Activated CD4-positive, alpha-beta T cell treated with anti-CD3 and anti-CD28 coated beads, Interleukin-2, Interleukin-6, amounts not matched to agents 100 ng/mL and 50 ng/mL, durations not matched to agents 16 hours and 8 hours (primary cell): ENCODE results near the gene BEND6.

ENCODE experiments used
- DNase-seq: peaks from one replicate; pipeline ENCODE4 v3.0.0-alpha.2; 2020

Gene BEND6, protein sequence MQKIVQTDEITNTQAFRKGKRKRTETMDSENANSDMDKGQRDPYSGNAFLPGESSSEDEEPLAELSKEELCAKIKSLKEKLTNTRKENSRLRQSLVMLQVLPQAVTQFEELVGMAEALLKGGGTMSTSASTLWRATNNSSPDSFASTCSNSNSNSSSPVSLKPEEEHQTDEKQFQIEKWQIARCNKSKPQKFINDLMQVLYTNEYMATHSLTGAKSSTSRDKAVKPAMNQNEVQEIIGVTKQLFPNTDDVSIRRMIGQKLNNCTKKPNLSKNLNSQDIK

GRCh38 chr6:56954403-56955170 lies at the start of gene BEND6:
Gene BEND6, plus strand, starts transcription at chr6:56955107. Its CDS starts 26,704 bp downstream, at chr6:56981811.
- peak; percentile 47 for DNase-seq

GRCh38 chr6:56905378-56905777 lies 49.5 kb upstream of the BEND6 start:
- no peak for DNase-seq

- no peak for DNase-seq
These were observed 48.2 kb upstream of the BEND6 start for GRCh38 chr6:56906752-56907151.

DNA sequence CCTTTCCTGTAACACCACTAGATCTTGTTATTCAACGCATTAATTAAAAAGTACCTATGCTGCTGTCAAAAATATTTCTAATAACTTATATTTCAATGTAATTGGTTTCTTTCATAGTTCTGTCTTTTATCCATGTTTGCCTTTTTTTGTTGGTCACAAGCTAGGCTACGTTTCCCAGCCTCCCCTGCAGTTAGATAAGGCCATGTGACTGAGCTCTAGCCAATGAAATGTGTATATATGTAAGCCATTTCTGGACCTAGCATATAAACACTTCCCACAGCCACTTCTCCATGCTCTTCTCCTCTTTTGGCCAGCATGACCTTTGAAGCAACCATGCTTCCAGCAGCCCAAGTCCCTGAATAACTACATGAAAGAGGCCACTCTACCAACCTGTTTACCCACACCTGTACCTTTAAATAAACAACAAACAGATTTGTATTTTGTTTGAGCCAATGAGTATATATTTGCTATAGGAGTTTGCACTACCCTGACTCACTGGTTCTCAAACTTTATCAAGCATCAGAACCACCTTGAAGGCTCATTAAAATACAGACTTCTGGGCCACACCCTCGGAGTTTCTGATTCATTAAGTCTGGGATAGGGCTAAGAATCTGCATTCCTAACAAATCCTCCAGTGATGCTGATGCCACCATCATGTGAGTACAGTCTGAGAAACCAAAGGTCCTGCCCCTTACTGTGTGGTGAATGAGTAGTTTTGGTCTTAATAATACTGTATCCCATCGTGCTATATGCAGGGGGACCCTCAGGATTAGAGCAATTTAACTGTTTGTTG lies 45.6 kb upstream of the BEND6 start:
- no peak for DNase-seq

DNA sequence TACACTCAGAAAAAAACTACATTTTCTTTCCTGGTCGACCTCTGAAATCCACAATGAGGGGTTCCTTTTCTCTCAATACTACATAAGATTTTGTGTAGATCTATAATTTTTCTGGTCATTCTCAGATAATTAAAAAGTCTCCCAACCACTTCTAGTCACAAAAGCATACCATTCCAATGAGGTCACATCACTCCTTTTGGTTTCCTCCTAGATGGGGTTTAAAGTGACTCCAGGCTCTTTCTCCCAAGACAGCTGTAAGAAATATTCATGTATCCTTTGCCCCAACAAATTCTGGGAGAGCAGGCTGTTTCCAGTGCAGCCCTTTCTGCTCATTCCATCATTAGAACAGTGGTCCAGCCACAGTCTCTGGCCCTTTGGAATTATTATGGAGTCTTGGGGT lies 43.1 kb upstream of the BEND6 start:
- DNase-seq: no peak

- DNase-seq: no peak
These were observed 41.4 kb upstream of the BEND6 start for GRCh38 chr6:56913285-56914074.

GRCh38 chr6:56914798-56915658 lies 39.9 kb upstream of the BEND6 start:
- DNase-seq: no peak

GRCh38 chr6:56915832-56916231 lies 39.1 kb upstream of the BEND6 start:
- no peak for DNase-seq

- DNase-seq: no peak
These were observed 37.9 kb upstream of the BEND6 start for GRCh38 chr6:56916849-56917551.

DNA sequence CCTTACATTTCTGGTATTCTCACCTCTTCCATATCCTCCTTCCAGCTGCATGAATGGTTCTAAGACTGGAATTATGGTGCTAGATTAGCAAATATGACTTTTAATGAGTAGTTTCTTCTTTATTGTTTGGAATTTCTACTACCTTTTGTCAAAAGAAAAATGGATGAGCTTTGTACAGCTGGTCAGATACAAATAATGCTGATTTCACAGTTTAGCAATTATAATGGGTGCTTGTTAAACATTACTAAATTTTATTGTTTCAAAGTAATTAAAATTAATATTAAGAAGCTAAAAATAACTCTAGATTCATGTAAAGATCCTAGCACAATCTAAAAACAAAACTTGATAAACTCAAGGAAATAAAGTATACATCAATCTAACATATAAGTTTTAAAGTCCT lies 32.3 kb upstream of the BEND6 start:
- DNase-seq: no peak

- no peak for DNase-seq
These were observed 31.3 kb upstream of the BEND6 start for GRCh38 chr6:56923565-56923964.

- DNase-seq: no peak
These were observed 27.1 kb upstream of the BEND6 start for GRCh38 chr6:56927538-56928453.

GRCh38 chr6:56930846-56931245 lies 24.1 kb upstream of the BEND6 start:
- DNase-seq: no peak

GRCh38 chr6:56932910-56933477 lies 21.9 kb upstream of the BEND6 start:
- no peak for DNase-seq

DNA sequence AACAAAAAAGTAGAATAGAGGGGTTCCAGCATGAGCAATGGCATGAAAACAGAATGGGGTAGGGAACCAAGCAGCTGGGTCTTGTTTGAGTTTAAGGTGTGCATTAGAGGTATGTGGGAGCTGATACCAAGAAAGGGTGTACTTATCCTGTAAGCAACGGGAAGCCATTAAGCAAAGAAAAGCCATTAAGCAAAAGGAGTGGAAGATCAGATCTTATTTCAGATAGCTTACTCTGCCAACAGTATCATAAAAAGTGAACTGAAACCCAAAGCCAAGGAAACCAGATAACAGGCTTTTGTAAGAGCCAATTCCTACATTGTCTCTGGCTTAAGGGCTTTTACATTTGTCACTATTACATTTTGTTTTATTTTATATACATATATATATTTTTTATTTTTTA lies 21.3 kb upstream of the BEND6 start:
- DNase-seq: no peak

- DNase-seq: no peak
These were observed 20.0 kb upstream of the BEND6 start for GRCh38 chr6:56934876-56935275.

DNA sequence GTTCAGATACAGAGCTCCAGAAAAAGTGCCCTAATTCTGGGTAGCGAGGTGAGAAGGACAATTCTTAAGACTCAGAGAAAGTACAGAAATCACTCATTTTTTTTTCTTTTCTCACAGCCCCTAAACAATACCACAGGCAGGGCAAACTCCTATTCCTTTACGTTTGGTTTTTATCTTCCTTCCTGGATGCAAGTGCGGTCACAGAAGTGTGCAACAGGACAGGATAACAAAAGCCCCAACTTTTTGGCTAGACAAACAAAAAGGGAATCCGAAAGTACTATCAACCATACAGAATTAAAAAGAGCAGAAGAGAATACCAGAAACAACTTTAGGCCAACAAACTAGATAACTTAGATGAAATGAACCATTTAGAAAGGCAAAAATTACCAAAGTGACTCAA lies 18.4 kb upstream of the BEND6 start:
- DNase-seq: peak; percentile 9

- DNase-seq: peak; percentile 51
These were observed 16.2 kb upstream of the BEND6 start for GRCh38 chr6:56938649-56939191.

- DNase-seq: no peak
These were observed 14.4 kb upstream of the BEND6 start for GRCh38 chr6:56940463-56940862.
